Progenitor cell of endocrine pancreas (in vitro differentiated cells): ENCODE measurements around the gene INO80. TPM values are rescaled to one million over a fixed set of nuclear protein-coding genes. Genes with fewer than 3 reads are reported as not detected.

ENCODE experiments used
- DNase-seq: peaks from one replicate; pipeline ENCODE4 v3.0.0; 2021; ENCODE audit warnings: low spot score; ENCODE audit not compliant: unreplicated experiment
- H3K27ac Mint-ChIP-seq: 2 replicates; pipeline ENCODE4 v1.8.0; 2021; ENCODE audit warnings: mild to moderate bottlenecking, moderate library complexity, mixed read lengths
- H3K27me3 Mint-ChIP-seq: 2 replicates; pipeline ENCODE4 v1.8.0; 2021; ENCODE audit warnings: mixed read lengths
- H3K36me3 Mint-ChIP-seq: 2 replicates; pipeline ENCODE4 v1.8.0; 2022; ENCODE audit warnings: mixed read lengths; ENCODE audit not compliant: insufficient read depth
- H3K4me1 Mint-ChIP-seq: 2 replicates; pipeline ENCODE4 v1.8.0; 2021; ENCODE audit warnings: low read depth, mixed read lengths
- H3K4me3 Mint-ChIP-seq: 2 replicates; pipeline ENCODE4 v1.8.0; 2021; ENCODE audit warnings: low read depth, mild to moderate bottlenecking, moderate library complexity, mixed read lengths
- H3K9me3 Mint-ChIP-seq: 2 replicates; pipeline ENCODE4 v1.8.0; 2021; ENCODE audit warnings: low read depth, mixed read lengths
- total RNA-seq: library from RNA; stranded (reverse); gene quantifications from 2 replicates; pipeline ENCODE4 v1.2.1, GENCODE V29; 2021
- TF ChIP-seq, protein P1 (sequence below): fragments of 200-600 bp; sonication (generic); IDR thresholded peaks from one replicate; pipeline ENCODE4 v1.5.0; 2021; ENCODE audit warnings: antibody characterized with exemption, mild to moderate bottlenecking; ENCODE audit not compliant: unreplicated experiment

INO80 gene
- total RNA-seq, 1 donor from 2014 or later: 28.1 TPM

DNA sequence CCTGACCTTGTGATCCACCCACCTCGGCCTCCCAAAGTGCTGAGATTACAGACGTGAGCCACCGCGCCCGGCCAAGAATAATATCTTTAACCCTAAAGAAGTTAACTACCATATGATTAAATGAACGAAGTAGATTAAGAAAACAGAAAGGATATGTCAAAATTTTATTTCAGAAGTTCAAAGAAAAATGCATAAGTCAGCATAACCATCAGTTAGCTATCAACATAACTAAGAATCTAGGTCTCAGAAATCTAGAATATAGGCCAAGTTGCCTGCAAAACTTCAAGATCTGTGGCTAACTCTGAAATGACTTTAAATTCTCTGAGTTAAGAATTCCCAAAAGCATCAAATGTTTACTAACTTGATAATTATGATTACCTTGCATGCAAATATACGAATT is 38.0 kb downstream of the INO80 start:
- Mint-ChIP-seq H3K9me3 (no peaks in the 10 kb centered on the region), H3K4me3 (no peak overlapping the region), H3K36me3 (peaks cover 29% of the 10 kb centered on the region), H3K27ac (no peak overlapping the region), H3K4me1 (no peaks in the 10 kb centered on the region), H3K27me3 (no peaks in the 10 kb centered on the region)
- DNase-seq: no peak
- TF ChIP-seq, protein P1, sequence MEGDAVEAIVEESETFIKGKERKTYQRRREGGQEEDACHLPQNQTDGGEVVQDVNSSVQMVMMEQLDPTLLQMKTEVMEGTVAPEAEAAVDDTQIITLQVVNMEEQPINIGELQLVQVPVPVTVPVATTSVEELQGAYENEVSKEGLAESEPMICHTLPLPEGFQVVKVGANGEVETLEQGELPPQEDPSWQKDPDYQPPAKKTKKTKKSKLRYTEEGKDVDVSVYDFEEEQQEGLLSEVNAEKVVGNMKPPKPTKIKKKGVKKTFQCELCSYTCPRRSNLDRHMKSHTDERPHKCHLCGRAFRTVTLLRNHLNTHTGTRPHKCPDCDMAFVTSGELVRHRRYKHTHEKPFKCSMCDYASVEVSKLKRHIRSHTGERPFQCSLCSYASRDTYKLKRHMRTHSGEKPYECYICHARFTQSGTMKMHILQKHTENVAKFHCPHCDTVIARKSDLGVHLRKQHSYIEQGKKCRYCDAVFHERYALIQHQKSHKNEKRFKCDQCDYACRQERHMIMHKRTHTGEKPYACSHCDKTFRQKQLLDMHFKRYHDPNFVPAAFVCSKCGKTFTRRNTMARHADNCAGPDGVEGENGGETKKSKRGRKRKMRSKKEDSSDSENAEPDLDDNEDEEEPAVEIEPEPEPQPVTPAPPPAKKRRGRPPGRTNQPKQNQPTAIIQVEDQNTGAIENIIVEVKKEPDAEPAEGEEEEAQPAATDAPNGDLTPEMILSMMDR: no peak

- TF ChIP-seq, protein P1: no peak
These were observed 43.1 kb downstream of the INO80 start for GRCh38 chr15:41073028-41073427.

GRCh38 chr15:41072013-41072412 is 44.1 kb downstream of the INO80 start:
- no peak for DNase-seq
- Mint-ChIP-seq H3K36me3 (peaks cover 31% of the 10 kb centered on the region), H3K4me3 (no peak overlapping the region), H3K4me1 (no peaks in the 10 kb centered on the region), H3K27me3 (no peaks in the 10 kb centered on the region), H3K27ac (no peak overlapping the region), H3K9me3 (no peaks in the 10 kb centered on the region)
- TF ChIP-seq, protein P1: no peak

More at GRCh38 chr15:41073028-41073427, 43.1 kb downstream of the INO80 start:
- no peak overlapping the region for H3K4me3 Mint-ChIP-seq
- H3K36me3 Mint-ChIP-seq: peaks cover 25% of the 10 kb centered on the region
- H3K9me3 Mint-ChIP-seq: no peaks in the 10 kb centered on the region
- no peak for DNase-seq
- H3K27ac Mint-ChIP-seq: no peak overlapping the region
- no peaks in the 10 kb centered on the region for H3K27me3 Mint-ChIP-seq
- H3K4me1 Mint-ChIP-seq: no peaks in the 10 kb centered on the region

DNA sequence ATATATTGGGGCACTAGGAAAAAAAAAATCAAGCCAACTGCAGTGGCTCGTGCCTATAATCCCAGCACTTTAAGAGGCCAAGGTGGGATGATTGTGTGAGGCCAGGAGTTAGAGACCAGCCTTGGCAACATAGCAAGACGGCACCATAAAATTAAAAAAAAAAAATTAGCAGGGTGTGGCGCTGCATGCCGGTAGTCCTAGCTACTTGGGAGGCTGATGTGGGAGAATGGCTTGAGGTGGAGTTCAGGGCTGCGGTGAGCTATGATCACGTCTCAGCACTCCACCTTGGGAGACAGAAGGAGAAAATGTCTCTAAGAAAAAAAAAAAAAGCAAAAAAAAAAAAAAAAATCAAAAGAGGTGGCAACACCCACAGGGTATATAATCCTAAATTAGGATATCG is 49.6 kb downstream of the INO80 start:
- Mint-ChIP-seq H3K27ac (no peak overlapping the region), H3K27me3 (no peaks in the 10 kb centered on the region), H3K4me3 (no peak overlapping the region), H3K9me3 (peaks cover 11% of the 10 kb centered on the region), H3K4me1 (no peaks in the 10 kb centered on the region), H3K36me3 (peaks cover 50% of the 10 kb centered on the region)
- TF ChIP-seq, protein P1: no peak
- no peak for DNase-seq

- TF ChIP-seq, protein P1: no peak
- H3K36me3 Mint-ChIP-seq: peaks cover 62% of the 10 kb centered on the region
- no peaks in the 10 kb centered on the region for H3K4me1 Mint-ChIP-seq
- no peak for DNase-seq
- no peaks in the 10 kb centered on the region for H3K27me3 Mint-ChIP-seq
- peaks cover 15% of the 10 kb centered on the region for H3K9me3 Mint-ChIP-seq
- H3K27ac Mint-ChIP-seq: no peak overlapping the region
- H3K4me3 Mint-ChIP-seq: no peak overlapping the region
These were observed 54.4 kb downstream of the INO80 start for GRCh38 chr15:41061667-41062066.
